HCT116 (cell line): ENCODE results near the gene HIVEP2. TPM values are rescaled to one million over a fixed set of nuclear protein-coding genes. Genes with fewer than 3 reads are reported as not detected.

Experiments used
- ATAC-seq: fragments of 200-7000 bp; cut with Tn5 transposase; 2 replicates; pipeline ENCODE4 v1.9.1; 2020; ENCODE audit warnings: mild to moderate bottlenecking, moderate library complexity
- BruUV-seq: library from RNA; stranded (reverse); fragments of 400-500 nt; replicated peaks from 2 replicates; lab custom pipeline; 2021; lab: Mats Ljungman, UMichigan
- CTCF ChIA-PET: fragments of 300-600 bp; sonication (Branson Sonifier 250); formaldehyde crosslinking; loops from one replicate; lab custom pipeline; 2021; ENCODE audit warnings: antibody characterized with exemption; lab: Charles Lee
- POLR2A ChIA-PET: fragments of 300-600, 350-600 bp; sonication (Branson Sonifier 250); formaldehyde crosslinking; loops from one replicate; lab custom pipeline; 2021; ENCODE audit warnings: antibody characterized with exemption; lab: Charles Lee
- RAD21 ChIA-PET, 2 experiments: fragments of 300-600 bp; sonication (Branson Sonifier 250); formaldehyde crosslinking; loops; one replicate each; lab custom pipeline; 2023; ENCODE audit warnings: low total read pairs in 2 of 2; ENCODE audit not compliant: uncharacterized antibody in 2 of 2, unreplicated experiment in 2 of 2, low non-redundant PET in 1 of 2; lab: Charles Lee
- DNase-seq: peaks from one replicate; pipeline ENCODE4 v3.0.0-alpha.2; 2010; ENCODE audit warnings: low read depth, low spot score
- H2AFZ ChIP-seq: fragments of 200-600 bp; shearing (Covaris generic), sonication (generic); 2 replicates; pipeline ENCODE4 v1.6.1; 2017; ENCODE audit warnings: low read depth, mixed run types, mixed read lengths, antibody characterized with exemption, low read length; ENCODE audit not compliant: poor library complexity, severe bottlenecking
- H3K27ac ChIP-seq: 2 replicates; pipeline ENCODE4 v1.5.1; 2012; ENCODE audit warnings: low read depth, low read length
- H3K27me3 ChIP-seq: fragments of 200-600 bp; sonication (generic); 2 replicates; pipeline ENCODE4 v1.6.1; 2016; ENCODE audit warnings: mixed run types, low read length, mixed read lengths; ENCODE audit not compliant: insufficient read depth
- H3K36me3 ChIP-seq, 2 experiments: fragments of 200-500 bp in 1 of 2; fragments of 200-600 bp in 1 of 2; sonication (Bioruptor generic) in 1 of 2; sonication (generic) in 1 of 2; 2 replicates each; pipeline versions ENCODE4 v1.5.1 to v1.6.1; 2014 to 2016; ENCODE audit warnings: low read length in 2 of 2, inconsistent platforms in 1 of 2, mixed read lengths in 1 of 2, mixed run types in 1 of 2; ENCODE audit not compliant: insufficient read depth in 2 of 2, control insufficient read depth in 1 of 2
- H3K4me1 ChIP-seq, 2 experiments: fragments of 200-600 bp in 1 of 2; sonication (generic) in 1 of 2; 2 replicates each; pipeline versions ENCODE4 v1.5.1 to v1.6.1; 2012 to 2017; ENCODE audit warnings: low read length in 2 of 2, inconsistent platforms in 1 of 2, mild to moderate bottlenecking in 1 of 2, mixed read lengths in 1 of 2, mixed run types in 1 of 2, moderate library complexity in 1 of 2; ENCODE audit not compliant: insufficient read depth in 2 of 2, control insufficient read depth in 1 of 2
- H3K4me2 ChIP-seq: fragments of 200-600 bp; sonication (generic); 2 replicates; pipeline ENCODE4 v1.6.1; 2017; ENCODE audit warnings: mixed run types, low read length, mixed read lengths
- H3K4me3 ChIP-seq, 2 experiments: fragments of 200-600 bp in 1 of 2; sonication (generic) in 1 of 2; replicated peaks in 1 of 2; 2 replicates each; pipeline ENCODE4 v1.5.1; 2011 to 2016; ENCODE audit warnings: low read length in 2 of 2, control low read depth in 1 of 2, low read depth in 1 of 2, mild to moderate bottlenecking in 1 of 2, mixed read lengths in 1 of 2, mixed run types in 1 of 2
- H3K79me2 ChIP-seq: fragments of 200-600 bp; sonication (generic); 2 replicates; pipeline ENCODE4 v1.6.1; 2017; ENCODE audit warnings: mild to moderate bottlenecking, mixed run types, low read length, moderate library complexity, mixed read lengths; ENCODE audit not compliant: insufficient read depth
- H3K9ac ChIP-seq: fragments of 200-600 bp; sonication (generic); 2 replicates; pipeline ENCODE4 v1.6.1; 2016; ENCODE audit warnings: low read length, mixed read lengths
- H3K9me2 ChIP-seq: fragments of 200-600 bp; sonication (generic), shearing (Covaris generic); 2 replicates; pipeline ENCODE4 v1.6.1; 2017; ENCODE audit warnings: mixed run types, mild to moderate bottlenecking, moderate library complexity; ENCODE audit not compliant: insufficient read depth
- H3K9me3 ChIP-seq, 2 experiments: fragments of 200-500 bp in 1 of 2; fragments of 200-600 bp in 1 of 2; sonication (Bioruptor generic) in 1 of 2; sonication (generic) in 1 of 2; 2 replicates each; pipeline ENCODE4 v1.6.1; 2014 to 2017; ENCODE audit warnings: low read length in 2 of 2, mixed read lengths in 2 of 2, inconsistent platforms in 1 of 2, low read depth in 1 of 2, mild to moderate bottlenecking in 1 of 2, mixed run types in 1 of 2, moderate library complexity in 1 of 2; ENCODE audit not compliant: control insufficient read depth in 1 of 2, insufficient read depth in 1 of 2
- H4K20me1 ChIP-seq: fragments of 200-600 bp; sonication (generic), shearing (Covaris generic); 2 replicates; pipeline ENCODE4 v1.6.1; 2017; ENCODE audit warnings: mixed run types, mild to moderate bottlenecking, moderate library complexity; ENCODE audit not compliant: insufficient read depth
- EGR1 ChIP-seq: IDR thresholded peaks from 2 replicates; pipeline ENCODE4 v1.6.1; 2012; ENCODE audit warnings: low read depth
- ELF1 ChIP-seq: IDR thresholded peaks from 2 replicates; pipeline ENCODE4 v1.6.1; 2012; ENCODE audit warnings: low read depth, borderline replicate concordance
- EZH2phosphoT487 ChIP-seq: fragments of 200-600 bp; IDR thresholded peaks from 2 replicates; pipeline ENCODE4 v1.6.1; 2018; ENCODE audit warnings: antibody characterized with exemption, borderline replicate concordance
- JUND ChIP-seq: IDR thresholded peaks from 2 replicates; pipeline ENCODE4 v1.6.1; 2012
- POLR2A ChIP-seq: IDR thresholded peaks from 2 replicates; pipeline ENCODE4 v1.7.0; 2011; ENCODE audit warnings: borderline replicate concordance; ENCODE audit not compliant: insufficient read depth, insufficient read length; ENCODE audit errors: extremely low read depth
- RAD21 ChIP-seq: IDR thresholded peaks from 2 replicates; pipeline ENCODE4 v1.6.1; 2012; ENCODE audit warnings: low read depth, mild to moderate bottlenecking
- SIN3A ChIP-seq: IDR thresholded peaks from 2 replicates; pipeline ENCODE4 v1.6.1; 2012; ENCODE audit warnings: low read depth
- SP1 ChIP-seq: IDR thresholded peaks from 2 replicates; pipeline ENCODE4 v1.6.1; 2012; ENCODE audit warnings: low read depth
- TCF7L2 ChIP-seq: IDR thresholded peaks from 2 replicates; pipeline ENCODE4 v1.7.0; 2011; ENCODE audit warnings: borderline replicate concordance, inconsistent platforms; ENCODE audit not compliant: insufficient read depth, insufficient read length; ENCODE audit errors: extremely low read depth
- ZFX ChIP-seq: fragments of 450-650 bp; IDR thresholded peaks from 2 replicates; pipeline ENCODE4 v1.6.1; 2017
- intact Hi-C: fragments of 100-400 bp; cut with micrococcal nuclease; formaldehyde crosslinking; loops from 2 replicates; pipeline ENCODE4 v1.10.0; 2022
- total RNA-seq: library from RNA; stranded (reverse); gene quantifications from one replicate; pipeline ENCODE4 v1.2.1, GENCODE V29; 2021; ENCODE audit not compliant: unreplicated experiment
- TF ChIP-seq, protein P1 (sequence below): IDR thresholded peaks from 2 replicates; pipeline ENCODE4 v1.6.1; 2012
- TF ChIP-seq, protein P2 (sequence below): IDR thresholded peaks from 2 replicates; pipeline ENCODE4 v1.6.1; 2011; ENCODE audit warnings: mild to moderate bottlenecking, low read length, moderate library complexity; ENCODE audit not compliant: insufficient replicate concordance; ENCODE audit errors: extremely low read depth
- TF ChIP-seq, protein P3 (sequence below), 3 experiments: fragments of 200-600 bp in 1 of 3; sonication (generic) in 1 of 3; IDR thresholded peaks in 2 of 3; conservative IDR thresholded peaks in 1 of 3; 2 replicates each; pipeline ENCODE4 v1.5.1; 2012 to 2017; ENCODE audit warnings: low read depth in 2 of 3, low read length in 2 of 3, antibody characterized with exemption in 1 of 3, borderline replicate concordance in 1 of 3, control low read depth in 1 of 3, mild to moderate bottlenecking in 1 of 3, mixed read lengths in 1 of 3, mixed run types in 1 of 3, moderate library complexity in 1 of 3; ENCODE audit not compliant: insufficient read depth in 1 of 3
- TF ChIP-seq, protein P4 (sequence below): IDR thresholded peaks from 2 replicates; pipeline ENCODE4 v1.6.1; 2012

The HIVEP2 gene
- total RNA-seq, 1 experiment from 2014 or later = 8.1 TPM

DNA sequence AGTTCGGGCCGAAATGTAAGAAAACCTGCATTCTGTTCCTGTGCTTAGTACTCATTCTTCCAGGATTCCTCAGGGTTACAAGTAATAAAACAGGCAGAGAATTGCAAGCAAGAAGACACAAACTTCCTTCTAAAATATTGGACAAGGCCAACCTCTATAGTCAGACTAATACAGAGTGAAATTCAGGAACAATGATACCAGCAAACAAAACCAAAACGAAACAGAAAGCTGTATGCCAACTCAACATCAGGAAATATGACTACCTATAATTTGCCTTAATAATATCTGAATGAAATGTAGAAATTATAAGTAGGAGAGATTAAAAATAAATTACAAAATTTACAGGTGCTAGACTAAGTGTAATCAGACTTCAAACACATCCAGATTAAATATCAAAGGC, 238.8 kb downstream of the HIVEP2 start:
- ATAC-seq (no peak), DNase-seq (no peak)
- no peaks in the 10 kb centered on the region for H3K4me1 ChIP-seq
- H4K20me1 ChIP-seq = no peaks in the 10 kb centered on the region
- RAD21 ChIA-PET = no interaction called here
- no peaks in the 10 kb centered on the region for H3K36me3 ChIP-seq
- no TSS peak for BruUV-seq
- POLR2A ChIA-PET = no interaction called here
- no peaks in the 10 kb centered on the region for H3K9me2 ChIP-seq
- H3K9me3 ChIP-seq = no peaks in the 10 kb centered on the region
- no peak overlapping the region for H3K9ac ChIP-seq
- H3K27me3 ChIP-seq = no peaks in the 10 kb centered on the region
- TF ChIP-seq SIN3A (no peak), RAD21 (no peak), POLR2A (no peak), ZFX (no peak), JUND (no peak), SP1 (no peak), ELF1 (no peak), TCF7L2 (no peak), EZH2phosphoT487 (no peak), EGR1 (no peak)
- TF ChIP-seq, protein P1, sequence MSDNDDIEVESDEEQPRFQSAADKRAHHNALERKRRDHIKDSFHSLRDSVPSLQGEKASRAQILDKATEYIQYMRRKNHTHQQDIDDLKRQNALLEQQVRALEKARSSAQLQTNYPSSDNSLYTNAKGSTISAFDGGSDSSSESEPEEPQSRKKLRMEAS = no peak
- TF ChIP-seq, protein P2, sequence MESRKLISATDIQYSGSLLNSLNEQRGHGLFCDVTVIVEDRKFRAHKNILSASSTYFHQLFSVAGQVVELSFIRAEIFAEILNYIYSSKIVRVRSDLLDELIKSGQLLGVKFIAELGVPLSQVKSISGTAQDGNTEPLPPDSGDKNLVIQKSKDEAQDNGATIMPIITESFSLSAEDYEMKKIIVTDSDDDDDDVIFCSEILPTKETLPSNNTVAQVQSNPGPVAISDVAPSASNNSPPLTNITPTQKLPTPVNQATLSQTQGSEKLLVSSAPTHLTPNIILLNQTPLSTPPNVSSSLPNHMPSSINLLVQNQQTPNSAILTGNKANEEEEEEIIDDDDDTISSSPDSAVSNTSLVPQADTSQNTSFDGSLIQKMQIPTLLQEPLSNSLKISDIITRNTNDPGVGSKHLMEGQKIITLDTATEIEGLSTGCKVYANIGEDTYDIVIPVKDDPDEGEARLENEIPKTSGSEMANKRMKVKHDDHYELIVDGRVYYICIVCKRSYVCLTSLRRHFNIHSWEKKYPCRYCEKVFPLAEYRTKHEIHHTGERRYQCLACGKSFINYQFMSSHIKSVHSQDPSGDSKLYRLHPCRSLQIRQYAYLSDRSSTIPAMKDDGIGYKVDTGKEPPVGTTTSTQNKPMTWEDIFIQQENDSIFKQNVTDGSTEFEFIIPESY = no peak
- TF ChIP-seq, protein P3, sequence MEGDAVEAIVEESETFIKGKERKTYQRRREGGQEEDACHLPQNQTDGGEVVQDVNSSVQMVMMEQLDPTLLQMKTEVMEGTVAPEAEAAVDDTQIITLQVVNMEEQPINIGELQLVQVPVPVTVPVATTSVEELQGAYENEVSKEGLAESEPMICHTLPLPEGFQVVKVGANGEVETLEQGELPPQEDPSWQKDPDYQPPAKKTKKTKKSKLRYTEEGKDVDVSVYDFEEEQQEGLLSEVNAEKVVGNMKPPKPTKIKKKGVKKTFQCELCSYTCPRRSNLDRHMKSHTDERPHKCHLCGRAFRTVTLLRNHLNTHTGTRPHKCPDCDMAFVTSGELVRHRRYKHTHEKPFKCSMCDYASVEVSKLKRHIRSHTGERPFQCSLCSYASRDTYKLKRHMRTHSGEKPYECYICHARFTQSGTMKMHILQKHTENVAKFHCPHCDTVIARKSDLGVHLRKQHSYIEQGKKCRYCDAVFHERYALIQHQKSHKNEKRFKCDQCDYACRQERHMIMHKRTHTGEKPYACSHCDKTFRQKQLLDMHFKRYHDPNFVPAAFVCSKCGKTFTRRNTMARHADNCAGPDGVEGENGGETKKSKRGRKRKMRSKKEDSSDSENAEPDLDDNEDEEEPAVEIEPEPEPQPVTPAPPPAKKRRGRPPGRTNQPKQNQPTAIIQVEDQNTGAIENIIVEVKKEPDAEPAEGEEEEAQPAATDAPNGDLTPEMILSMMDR (IDR thresholded peaks at IDR 0.05 in 2 of 3, conservative IDR thresholded peaks at IDR 0.05 in 1 of 3; ENCODE audit: borderline replicate concordance in 1 of 3, insufficient read depth in 1 of 3, low read depth in 2 of 3, low read length in 2 of 3) = no peak
- TF ChIP-seq, protein P4, sequence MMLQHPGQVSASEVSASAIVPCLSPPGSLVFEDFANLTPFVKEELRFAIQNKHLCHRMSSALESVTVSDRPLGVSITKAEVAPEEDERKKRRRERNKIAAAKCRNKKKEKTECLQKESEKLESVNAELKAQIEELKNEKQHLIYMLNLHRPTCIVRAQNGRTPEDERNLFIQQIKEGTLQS = no peak
- H3K27ac ChIP-seq = no peak overlapping the region
- intact Hi-C loops = no loop called here
- no peak overlapping the region for H2AFZ ChIP-seq
- H3K4me3 ChIP-seq = no peak overlapping the region
- H3K79me2 ChIP-seq = no peaks in the 10 kb centered on the region
- CTCF ChIA-PET = no interaction called here
- no peak overlapping the region for H3K4me2 ChIP-seq
